GM21526 (cell line): ENCODE results near the gene MUSTN1.

Experiments
- ATAC-seq: cut with Tn5 transposase; IDR thresholded peaks from one replicate; pipeline ENCODE4 v1.9.1; 2021; ENCODE audit warnings: moderate library complexity; ENCODE audit not compliant: unreplicated experiment, low FRiP score

Gene MUSTN1

DNA sequence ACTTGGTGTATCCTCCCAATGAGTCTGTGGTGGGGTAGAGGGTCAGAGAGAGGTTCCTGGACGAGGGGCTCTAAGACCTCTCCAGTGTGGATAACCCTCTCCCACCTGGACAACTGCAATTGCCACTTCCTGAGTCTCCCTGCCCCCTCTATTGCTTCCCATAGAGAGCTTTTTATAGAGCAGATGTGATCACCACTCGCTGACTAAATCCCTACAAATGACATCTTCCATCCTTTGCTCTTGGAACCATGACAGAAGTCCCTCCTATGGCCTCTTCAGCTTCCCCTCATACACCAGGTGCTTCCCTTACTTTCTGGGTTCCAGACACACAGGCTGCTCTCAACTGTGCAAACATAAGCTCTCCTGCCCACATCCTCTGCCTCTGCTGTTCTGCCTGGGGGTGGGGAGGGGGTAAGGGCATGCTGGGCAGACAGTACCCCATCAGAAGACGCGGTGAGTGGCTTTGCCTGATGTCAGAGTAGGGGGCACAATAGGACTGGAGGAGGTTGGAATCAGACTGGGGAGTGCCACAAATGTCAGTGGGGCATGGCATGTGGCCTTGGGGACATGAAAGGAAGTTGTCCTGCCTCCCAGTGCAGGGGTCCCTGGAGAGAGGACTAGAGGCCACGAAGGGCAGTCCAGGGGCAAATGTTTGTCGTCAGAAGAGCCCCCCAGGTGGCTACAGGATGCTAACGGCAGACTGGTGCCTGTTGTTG, 25.0 kb downstream of the MUSTN1 start:
- ATAC-seq = no peak

- no peak for ATAC-seq
These were observed 25.7 kb downstream of the MUSTN1 start for GRCh38 chr3:52809149-52809548.

GRCh38 chr3:52805270-52806039, 29.4 kb downstream of the MUSTN1 start:
- no peak for ATAC-seq

DNA sequence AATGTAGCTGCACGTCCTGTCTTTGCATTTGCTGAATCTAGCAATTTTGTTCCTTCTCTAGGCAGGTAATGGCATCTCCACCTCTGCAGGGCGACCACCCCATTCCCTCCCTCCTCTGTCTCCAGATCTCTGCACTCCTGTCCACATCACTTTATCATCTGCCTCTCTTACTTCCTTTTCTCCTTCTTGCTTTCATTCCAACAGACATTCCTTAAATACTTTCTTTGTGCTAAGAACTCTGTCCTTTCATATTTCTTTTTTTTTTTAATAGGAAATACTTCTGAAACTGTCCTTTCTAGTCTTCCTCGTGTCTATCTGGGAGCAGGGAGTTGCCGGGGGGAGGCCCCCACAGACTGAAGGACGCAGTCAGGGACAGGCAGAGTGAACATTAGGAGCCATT, 33.0 kb downstream of the MUSTN1 start:
- ATAC-seq = no peak

DNA sequence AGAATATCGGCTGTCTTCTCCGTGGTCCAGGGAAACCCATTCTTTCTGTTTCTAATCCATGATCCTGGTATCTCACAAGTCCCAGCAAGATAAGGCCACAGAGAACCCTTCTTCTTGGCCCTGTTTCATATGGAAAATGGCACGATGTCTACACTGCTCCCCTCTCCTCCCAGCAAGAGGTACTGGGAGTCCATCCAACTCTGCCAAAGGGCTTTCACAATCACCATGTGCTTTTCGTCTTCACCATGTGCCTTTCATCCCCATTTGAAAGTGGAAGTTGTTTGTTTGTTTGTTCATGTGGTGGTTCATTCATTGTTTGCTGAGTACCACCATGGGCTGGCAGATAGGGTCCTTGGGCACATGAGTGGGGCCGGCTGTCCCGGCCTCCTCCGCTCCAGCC, 34.7 kb downstream of the MUSTN1 start:
- no peak for ATAC-seq

GRCh38 chr3:52798978-52799476, 35.8 kb downstream of the MUSTN1 start:
- ATAC-seq = no peak

DNA sequence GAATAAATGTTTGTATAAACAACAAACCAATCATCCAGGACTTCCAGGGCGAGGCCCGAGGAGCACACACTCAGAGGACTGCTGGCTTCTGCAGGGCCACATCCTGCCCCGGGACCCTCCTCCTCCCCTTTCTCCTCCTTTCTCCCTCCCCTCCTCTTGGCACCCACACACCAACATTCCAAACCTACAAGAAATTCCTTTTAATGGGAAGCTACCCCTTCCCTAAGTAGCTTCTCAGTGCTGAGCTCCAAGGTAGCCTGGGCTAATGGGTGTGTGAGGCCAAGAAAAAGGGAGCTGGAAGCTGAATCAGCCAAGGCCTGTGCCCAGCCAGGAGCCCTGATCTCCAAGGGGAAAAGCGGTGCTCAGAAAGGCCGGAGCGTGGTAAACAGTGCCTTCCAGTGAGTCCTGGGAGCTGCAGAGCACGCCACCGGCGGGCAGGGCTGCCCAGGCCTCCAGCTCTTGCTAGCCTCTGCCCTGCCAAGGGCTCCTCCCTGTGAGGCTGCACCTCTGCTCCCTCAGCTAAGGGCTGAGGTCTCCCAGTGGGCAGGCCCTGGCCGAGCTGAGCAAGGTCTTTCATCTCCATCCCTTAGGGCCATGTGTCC, 36.3 kb downstream of the MUSTN1 start:
- ATAC-seq = no peak

- ATAC-seq = no peak
These were observed 38.4 kb downstream of the MUSTN1 start for GRCh38 chr3:52796411-52796810.

DNA sequence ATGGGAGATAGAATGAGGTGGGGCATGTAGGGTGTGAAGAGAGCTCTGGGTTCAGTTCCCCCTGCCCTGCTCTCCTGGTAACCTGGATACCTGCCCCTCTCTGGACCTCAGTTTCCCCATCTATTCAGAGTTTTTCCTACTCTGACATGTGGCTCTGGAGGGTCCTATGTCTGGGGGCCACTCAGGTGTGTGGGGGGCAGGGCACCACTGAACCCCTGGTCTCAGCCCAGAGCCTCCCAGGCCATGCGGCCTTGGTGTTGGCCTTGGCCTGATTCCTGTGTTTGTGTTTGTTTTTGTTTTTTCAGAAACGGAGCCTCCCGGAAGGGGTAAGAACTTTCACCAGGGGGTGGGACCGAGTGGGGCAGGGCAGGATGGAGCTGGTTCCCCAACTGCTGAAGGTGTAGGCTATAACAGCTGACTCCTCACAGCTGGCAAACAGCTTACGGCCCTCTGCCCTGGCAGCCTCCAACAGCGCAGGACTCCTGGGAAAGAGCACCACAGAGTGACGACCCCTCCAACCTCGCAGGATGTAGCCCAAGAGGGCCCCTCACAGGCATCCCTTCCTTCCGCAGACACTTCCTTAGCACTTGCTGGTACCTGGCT, 39.4 kb downstream of the MUSTN1 start:
- no peak for ATAC-seq

DNA sequence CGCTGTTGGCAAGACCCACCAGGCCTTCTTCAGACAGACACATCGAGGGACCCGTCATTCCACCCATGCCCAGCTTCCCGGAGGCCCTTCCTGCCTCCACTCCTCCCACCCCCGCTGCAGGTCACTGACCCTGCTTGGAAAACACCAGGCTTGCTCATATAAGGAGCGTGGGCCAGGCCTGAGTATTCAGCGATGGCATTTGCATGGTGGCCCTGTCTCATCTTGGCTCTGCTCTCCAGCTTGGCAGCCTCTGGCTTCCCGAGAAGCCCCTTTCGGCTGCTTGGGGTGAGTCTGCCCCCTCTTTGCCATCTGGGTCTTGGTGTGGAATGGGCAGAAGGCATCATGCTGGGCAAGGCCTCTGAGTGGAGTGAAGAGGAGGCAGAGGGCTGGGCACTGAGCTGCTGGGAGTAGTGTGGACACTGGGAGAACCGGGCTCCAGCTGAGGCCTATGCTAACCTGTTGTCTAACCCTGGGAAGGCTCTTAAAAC, 40.2 kb downstream of the MUSTN1 start, which contains the start of gene ITIH3:
ITIH3 (plus strand) TSS at position 185 of the 488 bp plus-strand sequence; CDS start at position 193, 8 bp downstream.
- ATAC-seq = no peak

GRCh38 chr3:52793702-52794611, 40.9 kb downstream of the MUSTN1 start:
- ATAC-seq = no peak

DNA sequence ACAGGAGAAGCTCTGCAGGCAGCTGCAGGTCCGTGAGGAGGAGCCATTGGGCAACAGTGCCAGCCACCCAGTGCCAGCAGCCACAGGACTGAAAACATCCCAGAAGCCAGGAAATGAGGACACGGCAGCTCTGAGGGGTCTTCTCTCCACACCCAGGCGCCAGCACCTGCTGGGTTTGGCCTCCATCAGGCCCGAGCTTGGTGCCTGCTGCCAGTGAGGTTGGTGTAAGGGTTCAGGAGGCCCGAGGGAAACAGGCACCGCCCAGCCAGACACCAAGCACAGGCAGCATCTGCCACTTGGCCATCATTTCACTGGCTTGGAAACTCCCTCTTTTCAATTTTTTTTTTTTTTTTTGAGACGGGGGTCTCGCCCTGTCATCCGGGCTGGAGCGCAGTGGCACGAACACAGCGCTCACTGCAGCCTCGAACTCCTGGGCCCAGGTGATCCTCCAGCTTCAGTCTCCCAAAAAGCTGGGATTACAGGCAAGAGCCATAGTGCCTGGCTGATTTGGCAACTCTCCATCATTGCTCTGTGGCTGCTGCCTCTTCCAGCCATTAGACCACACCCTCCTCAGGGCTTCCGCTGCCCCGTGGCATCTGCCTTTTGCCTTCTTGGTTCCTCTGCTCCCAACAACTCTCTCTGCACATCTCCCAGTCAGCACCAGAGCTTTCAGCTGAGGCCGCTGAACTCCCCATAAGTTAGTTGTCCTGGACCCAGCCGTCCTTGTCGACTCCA, 41.7 kb downstream of the MUSTN1 start:
- ATAC-seq = no peak

DNA sequence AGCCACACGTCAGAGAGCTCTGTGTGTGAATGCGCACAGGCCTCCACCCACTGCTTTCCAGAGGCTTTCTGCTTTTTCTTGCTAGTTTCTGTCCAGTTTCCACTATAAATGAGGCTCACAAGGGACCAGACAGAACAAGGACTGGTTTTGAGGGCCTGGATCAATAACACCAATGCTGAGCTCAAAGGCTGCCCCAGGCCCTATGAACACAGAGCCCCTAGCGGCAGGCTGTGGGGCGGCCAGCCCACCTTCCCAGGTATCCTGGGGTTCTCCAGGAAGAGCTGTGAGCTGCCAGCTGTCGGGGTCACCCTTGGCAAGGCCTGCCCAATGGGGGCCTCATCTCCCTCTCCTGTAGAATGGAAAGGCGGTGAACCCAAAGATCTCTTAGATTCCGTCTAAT, 42.4 kb downstream of the MUSTN1 start:
- no peak for ATAC-seq

GRCh38 chr3:52791928-52792327, 42.9 kb downstream of the MUSTN1 start:
- no peak for ATAC-seq

DNA sequence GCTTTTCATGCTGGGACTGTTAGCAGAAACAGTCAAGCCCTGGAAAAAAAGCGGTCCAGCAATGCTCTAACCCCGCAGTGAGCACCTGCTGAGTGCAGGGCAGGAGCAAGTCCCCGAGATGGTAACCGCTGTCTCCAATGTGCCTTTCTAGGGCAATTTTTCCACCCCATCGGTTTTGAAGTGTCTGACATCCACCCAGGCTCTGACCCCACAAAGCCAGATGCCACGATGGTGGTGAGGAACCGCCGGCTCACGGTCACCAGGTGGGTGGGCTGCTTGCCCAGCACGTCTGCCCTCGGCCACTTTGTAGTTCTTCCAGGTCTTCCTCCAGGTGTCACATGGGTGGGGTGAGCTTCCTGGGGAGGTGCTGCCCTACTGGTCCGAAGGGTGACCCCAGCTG, 43.5 kb downstream of the MUSTN1 start:
- no peak for ATAC-seq

GRCh38 chr3:52790741-52791140, 44.1 kb downstream of the MUSTN1 start:
- no peak for ATAC-seq

- ATAC-seq = no peak
These were observed 44.5 kb downstream of the MUSTN1 start for GRCh38 chr3:52790337-52790736.

DNA sequence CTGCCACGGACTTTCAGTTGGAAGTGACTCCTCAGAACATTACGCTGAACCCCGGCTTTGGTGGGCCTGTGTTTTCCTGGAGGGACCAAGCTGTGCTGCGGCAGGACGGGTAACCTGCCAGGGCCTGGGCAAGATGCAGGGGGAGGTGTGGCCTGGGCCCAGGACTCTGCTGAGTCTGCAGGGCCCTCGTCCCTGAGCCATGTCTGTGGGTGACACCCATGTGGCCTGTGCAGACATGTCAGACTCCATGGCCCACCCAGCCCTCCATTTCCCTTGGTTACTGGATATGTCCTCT, 45.1 kb downstream of the MUSTN1 start:
- no peak for ATAC-seq
